Cerebellar cortex (tissue), 1 donor: ENCODE results near the gene MICAL2.
A peak's percentile ranks its signal among the peaks of the same experiment; 100 is the strongest.

Source experiments
- DNase-seq: peaks from one replicate; pipeline ENCODE4 v3.0.0-alpha.2; 2015; ENCODE audit warnings: low spot score

Gene MICAL2

GRCh38 chr11:12117200-12117599 lies 6.8 kb downstream of the MICAL2 start:
- DNase-seq, result no peak

DNA sequence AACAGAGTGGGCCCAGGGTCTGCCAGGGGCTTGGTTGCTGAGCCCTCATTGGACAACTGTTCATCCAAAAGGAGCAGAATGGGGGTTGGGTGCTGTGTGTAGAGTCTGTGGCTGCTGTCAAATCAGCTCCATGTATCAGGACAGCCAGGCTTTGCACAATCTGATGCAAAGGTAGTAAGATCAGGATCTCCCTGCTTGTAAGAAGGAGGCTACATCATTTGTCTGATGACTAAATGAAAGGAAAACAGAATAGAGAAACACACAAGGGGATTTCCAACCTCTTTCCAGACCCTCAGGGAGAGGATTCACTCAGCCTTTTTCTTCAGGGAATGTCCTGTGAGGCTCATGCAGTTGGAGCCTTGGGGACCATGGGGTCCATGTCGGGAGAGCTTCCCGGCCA lies 7.2 kb downstream of the MICAL2 start:
- no peak for DNase-seq

GRCh38 chr11:12118949-12119348 lies 8.6 kb downstream of the MICAL2 start:
- DNase-seq, result no peak

- no peak for DNase-seq
These were observed 9.1 kb downstream of the MICAL2 start for GRCh38 chr11:12119502-12119901.

DNA sequence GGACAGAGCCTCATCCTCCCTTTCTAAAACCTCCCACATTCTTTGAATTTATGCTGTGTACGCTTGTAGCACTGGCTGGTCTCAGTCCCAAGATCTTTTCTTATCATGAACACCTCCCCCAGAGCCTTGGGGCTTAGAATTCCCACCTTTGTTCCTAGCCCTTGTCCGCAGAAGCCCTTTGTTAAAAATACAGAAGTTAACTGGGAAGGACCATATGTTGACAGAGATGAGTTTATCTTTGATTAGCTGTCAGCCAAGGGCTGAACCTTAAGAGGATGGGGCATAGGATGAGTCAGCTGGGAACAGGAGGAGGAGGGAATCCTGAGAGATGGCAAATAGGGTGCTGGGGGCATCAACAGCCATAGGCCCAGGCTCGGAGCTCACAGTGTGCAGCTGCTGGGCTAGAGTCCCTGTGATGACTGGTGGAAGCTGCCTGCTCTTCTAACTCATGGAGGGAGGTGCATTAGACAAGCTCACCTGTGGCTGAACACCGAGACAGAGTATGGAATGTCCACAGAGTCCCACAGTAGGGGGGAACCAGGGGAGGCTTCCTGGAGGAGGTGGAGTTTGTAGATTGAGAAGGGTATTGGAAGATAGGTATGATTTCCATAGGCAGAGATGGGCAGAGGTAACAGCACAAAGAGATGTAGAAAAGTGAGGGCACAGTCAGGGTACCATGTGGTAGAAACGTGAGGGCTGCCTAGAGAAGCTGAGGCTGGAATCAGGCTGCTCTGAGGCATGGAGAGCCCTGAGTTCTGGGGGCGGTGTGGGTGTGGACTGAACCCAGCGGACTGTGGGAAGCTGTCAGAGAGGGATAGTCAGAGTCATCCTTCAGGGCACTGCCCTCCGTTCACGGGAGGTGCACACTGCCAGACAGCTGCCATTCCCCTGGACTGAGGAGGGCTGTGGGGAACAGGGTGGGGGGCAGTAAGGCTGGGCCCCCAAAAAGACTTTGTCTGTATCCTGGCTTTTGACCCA lies 9.9 kb downstream of the MICAL2 start:
- no peak for DNase-seq

DNA sequence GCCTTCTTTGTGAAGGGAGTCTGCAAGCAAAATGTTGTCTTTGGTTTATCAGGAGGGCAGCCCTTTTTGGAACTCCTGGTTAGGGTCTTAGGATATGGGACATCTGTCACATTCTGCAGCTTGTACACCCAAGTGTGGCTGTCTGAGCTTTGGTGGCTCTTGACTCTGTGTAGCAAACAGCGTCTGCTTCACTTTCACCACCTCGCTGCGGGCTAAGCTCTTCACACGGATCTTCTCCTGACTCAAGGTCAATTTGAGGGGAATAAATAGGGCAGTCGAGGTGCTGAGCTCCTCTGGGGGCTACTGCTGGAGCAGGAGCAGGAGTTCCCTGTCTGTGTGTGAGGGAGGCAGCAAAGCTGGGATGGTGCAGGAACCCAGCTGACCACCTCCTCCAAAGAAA lies 10.6 kb downstream of the MICAL2 start:
- no peak for DNase-seq

- peak; percentile 97 for DNase-seq
These were observed 11.1 kb downstream of the MICAL2 start for GRCh38 chr11:12121517-12121916.

GRCh38 chr11:12122083-12122482 lies 11.7 kb downstream of the MICAL2 start:
- DNase-seq, result no peak

GRCh38 chr11:12123273-12123672 lies 12.9 kb downstream of the MICAL2 start:
- no peak for DNase-seq

DNA sequence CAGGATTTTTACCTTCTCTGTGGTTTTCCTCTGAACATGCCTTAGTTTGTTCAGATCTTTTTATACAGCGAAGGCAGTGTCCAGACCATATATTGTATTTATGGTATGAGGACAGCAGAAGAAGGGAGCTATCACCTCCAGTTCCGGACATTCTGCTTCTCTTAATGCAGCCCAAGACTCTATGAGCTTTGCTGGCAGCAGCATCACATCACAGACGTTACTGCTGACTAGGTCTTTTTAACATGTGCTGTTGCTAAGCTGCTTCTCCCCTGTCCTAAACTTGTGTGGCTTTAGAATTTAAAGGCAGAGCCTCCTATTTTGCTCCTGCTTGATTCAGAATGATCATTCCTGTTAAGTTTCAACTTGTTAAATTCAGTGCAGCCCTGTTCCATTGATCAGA lies 13.4 kb downstream of the MICAL2 start:
- DNase-seq, result peak; percentile 61

DNA sequence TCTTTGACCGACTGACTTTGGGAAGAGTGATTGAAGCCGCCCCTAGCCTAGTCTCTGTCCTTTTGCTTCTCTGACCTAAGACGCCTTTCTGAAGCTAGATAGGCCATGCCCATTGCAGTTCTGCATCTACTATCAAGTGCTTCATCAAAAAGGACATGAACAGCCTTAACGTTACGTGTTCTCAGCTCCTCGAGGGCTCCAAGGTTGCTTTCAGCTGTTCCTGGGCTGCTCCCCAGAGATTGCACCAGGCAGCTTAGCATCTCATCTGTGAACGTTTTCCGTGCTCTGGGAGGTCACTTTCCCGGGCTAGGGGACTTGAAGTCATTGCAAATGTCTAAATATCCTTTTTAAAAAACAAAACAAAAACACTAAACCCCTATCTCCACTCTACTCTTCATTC lies 13.9 kb downstream of the MICAL2 start:
- DNase-seq, result no peak

- no peak for DNase-seq
These were observed 15.3 kb downstream of the MICAL2 start for GRCh38 chr11:12125609-12126149.

DNA sequence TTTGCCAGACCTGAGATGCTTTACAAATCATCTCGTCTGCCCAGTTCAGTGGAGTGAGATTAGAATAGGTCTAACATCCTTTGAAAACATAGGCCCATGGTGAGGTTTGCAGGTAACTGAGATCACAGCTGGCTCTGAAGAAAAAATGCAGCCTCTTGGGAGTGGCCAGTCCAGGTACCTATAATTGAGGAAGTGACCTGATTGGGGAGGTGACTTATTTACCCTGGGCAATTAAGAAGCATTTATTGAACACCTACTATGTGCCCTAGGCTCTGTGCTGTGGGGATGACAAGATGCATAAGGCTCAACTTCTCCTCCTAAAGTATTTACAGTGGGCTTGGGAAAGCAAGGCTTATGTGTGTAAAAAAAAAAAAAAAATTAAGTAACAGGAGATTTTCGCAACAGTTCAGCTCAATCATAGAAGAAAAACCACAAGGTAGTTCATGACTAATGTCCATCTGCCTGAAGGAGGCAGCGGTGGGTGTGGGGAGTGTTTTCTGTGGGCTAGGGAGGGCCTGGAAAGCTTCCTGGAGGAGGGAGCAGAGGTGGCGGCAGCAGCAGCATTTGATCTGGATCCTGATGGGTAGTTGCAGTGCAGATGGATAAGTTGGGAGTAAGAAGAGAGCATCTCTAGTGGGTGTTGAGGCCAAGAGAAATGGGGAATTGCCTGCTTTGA lies 16.1 kb downstream of the MICAL2 start:
- no peak for DNase-seq

DNA sequence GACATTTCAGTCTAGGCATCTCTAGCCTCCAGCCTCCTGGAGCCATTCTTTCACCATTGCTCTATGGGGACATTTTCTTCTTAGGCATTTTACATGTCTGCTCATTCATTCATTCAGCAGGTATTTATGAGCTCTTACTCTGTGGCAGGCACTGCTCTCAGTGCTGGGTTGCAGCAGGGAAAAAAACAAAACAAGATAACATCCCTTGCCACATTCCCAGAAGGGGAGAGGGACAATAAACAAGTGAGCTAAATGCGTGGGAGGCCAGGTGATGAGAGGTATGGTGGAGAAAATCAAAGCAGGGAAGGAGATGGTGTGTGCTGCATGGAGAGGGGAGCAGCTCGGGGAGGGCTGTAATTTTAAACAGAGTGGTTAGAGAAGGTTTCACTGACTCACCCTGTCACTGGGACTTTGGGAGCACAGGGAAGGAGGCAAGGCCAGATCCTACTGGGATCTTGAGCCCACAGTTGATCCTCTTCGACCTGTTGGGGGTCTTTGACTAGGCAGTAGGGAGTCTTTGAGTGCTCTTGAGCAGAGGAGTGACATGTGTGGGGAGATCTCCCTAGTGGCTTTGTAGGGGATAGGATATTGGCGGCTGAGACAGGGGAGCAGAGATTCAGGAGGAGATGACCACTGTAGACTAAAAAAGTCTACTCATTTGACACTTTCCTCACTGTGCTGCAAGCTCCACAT lies 17.0 kb downstream of the MICAL2 start:
- DNase-seq, result no peak

GRCh38 chr11:12128301-12128751 lies 17.9 kb downstream of the MICAL2 start:
- DNase-seq, result no peak

GRCh38 chr11:12129227-12129626 lies 18.8 kb downstream of the MICAL2 start:
- no peak for DNase-seq

- DNase-seq, result no peak
These were observed 20.0 kb downstream of the MICAL2 start for GRCh38 chr11:12130180-12130980.

GRCh38 chr11:12131943-12132789 lies 21.8 kb downstream of the MICAL2 start:
- DNase-seq, result no peak

GRCh38 chr11:12132790-12133145 lies 22.4 kb downstream of the MICAL2 start:
- no peak for DNase-seq

DNA sequence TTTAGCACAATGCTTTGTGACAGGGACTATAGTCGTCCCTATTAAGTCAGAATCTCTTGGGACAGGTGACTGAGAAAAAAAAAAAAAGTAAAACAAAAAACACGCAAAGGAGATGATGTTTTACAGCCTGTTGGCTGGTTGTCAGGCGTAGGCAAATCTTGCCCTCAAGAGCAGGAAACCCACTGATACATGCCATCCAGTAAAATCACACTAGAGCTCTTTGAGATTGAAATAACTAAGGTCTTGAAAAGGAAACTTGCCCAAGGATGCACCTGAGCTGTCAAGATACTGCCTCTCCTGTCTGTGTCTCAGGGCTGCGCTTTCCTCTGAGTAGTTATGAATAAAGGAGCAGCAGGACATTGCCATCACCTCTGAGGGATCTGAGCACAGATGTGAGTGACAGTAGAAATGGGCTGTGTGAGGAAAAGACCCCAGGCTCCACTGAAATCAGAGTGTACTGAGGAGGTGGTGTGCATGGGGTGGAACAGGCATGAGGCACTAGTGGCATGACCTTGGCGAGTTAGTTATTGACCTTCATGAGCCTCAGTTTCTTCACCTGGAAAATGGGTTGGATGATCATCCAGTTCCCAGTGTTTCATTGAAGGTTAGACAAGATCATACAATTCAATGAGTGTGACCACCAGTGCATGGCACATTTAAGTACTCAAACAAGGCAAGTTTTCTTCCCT lies 23.3 kb downstream of the MICAL2 start:
- no peak for DNase-seq
